Lower leg skin (tissue), 4 donors: ENCODE data around the gene CEP350. TPM values are rescaled to one million over a fixed set of nuclear protein-coding genes. Genes with fewer than 3 reads are reported as not detected.

Experiments used
- DNase-seq, 2 donors: peaks; one replicate each; pipeline ENCODE4 v3.0.0-alpha.2; 2019; ENCODE audit warnings: low spot score in 2 of 2
- H3K4me3 ChIP-seq: fragments of 200-600 bp; sonication (generic); 2 replicates; pipeline ENCODE4 v1.5.1; 2017; ENCODE audit warnings: mild to moderate bottlenecking, low read depth; ENCODE audit not compliant: poor library complexity, severe bottlenecking
- POLR2A ChIP-seq, 2 donors: fragments of 450-650 bp; IDR thresholded peaks; one replicate each; pipeline ENCODE4 v1.6.1; 2016 to 2017; ENCODE audit warnings: antibody characterized with exemption in 2 of 2, mild to moderate bottlenecking in 1 of 2, moderate library complexity in 1 of 2
- WGBS, 2 donors: methylation state at CpG; one replicate each; pipeline ENCODE4 v1.1.5; 2018; 5-methylcytosine and 5-hydroxymethylcytosine counted together
- intact Hi-C: fragments of 100-400 bp; cut with DNase I; formaldehyde crosslinking; loops from one replicate; pipeline ENCODE4 v1.15.0; 2023; ENCODE audit warnings: low total_unique reads
- total RNA-seq, 4 donors: library from RNA; depleted of rRNA; stranded (reverse); fragments of >200 nt; gene quantifications; one replicate each; pipeline ENCODE4 v1.1.0, GENCODE V29; 2016
- TF ChIP-seq, protein P1 (sequence below), 3 donors: fragments of 450-650 bp; IDR thresholded peaks; one replicate each; pipeline ENCODE4 v1.5.1; 2016; ENCODE audit warnings: antibody characterized with exemption in 3 of 3, mild to moderate bottlenecking in 3 of 3, moderate library complexity in 2 of 3

Gene CEP350
- total RNA-seq, 4 donors from 2014 or later, result 55.8 to 85.6 (median 59.9) TPM

DNA sequence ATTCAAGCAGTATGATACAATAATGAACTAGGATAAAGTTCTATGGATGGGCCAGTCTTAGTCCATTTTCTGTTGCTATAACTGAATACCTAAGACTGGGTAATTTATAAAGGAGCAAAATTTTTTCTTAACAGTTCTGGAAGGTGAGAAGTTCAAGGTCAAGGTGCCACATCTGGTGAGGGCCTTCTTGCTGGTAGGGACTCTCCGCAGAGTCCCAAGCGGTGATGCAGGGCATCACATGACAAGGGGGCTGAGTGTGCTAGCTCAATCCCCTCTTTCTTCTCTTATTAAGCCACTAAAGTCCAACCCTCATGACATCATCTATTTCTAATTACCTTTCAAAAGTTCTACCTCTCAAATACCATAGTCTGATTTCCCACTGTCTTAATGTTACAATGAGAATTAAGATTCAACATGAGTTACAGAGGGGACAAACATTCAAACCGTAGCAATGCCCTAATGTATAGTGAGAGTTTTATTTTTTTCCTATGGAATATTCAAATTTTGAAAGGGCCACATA, 107.9 kb downstream of the CEP350 start:
- H3K4me3 ChIP-seq, result no peak overlapping the region
- TF ChIP-seq, protein P1, sequence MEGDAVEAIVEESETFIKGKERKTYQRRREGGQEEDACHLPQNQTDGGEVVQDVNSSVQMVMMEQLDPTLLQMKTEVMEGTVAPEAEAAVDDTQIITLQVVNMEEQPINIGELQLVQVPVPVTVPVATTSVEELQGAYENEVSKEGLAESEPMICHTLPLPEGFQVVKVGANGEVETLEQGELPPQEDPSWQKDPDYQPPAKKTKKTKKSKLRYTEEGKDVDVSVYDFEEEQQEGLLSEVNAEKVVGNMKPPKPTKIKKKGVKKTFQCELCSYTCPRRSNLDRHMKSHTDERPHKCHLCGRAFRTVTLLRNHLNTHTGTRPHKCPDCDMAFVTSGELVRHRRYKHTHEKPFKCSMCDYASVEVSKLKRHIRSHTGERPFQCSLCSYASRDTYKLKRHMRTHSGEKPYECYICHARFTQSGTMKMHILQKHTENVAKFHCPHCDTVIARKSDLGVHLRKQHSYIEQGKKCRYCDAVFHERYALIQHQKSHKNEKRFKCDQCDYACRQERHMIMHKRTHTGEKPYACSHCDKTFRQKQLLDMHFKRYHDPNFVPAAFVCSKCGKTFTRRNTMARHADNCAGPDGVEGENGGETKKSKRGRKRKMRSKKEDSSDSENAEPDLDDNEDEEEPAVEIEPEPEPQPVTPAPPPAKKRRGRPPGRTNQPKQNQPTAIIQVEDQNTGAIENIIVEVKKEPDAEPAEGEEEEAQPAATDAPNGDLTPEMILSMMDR (IDR thresholded peaks at IDR 0.05), result no peak
- no peak for TF ChIP-seq POLR2A (IDR thresholded peaks at IDR 0.05)
- WGBS, 2 donors, result 95 to 97% methylated on average over 3 of the region's 3 CpGs
- DNase-seq, result no peak
- intact Hi-C loops, result no loop called here

DNA sequence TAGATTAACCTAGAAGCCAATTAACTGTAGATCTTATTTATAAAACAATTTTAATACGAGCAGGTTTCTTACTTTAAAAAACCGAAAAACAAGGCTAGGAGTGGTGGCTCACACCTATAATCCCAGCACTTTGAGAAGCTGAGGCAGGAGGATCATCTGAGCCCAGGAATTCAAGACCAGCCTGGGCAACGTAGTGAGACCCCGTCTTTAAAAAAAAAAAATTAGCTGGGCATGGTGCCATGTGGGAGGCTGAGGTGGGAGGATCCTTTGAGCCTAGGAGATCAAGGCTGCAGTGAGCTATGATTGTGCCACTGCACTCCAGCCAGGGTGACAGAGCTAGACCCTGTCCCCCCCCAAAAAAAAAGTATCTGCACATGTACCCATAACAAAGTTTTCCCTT, 110.8 kb downstream of the CEP350 start:
- TF ChIP-seq POLR2A (IDR thresholded peaks at IDR 0.05), result no peak
- TF ChIP-seq, protein P1 (IDR thresholded peaks at IDR 0.05), result no peak
- no peak overlapping the region for H3K4me3 ChIP-seq
- intact Hi-C loops, result no loop called here
- 96 to 97% methylated on average over 4 of the region's 4 CpGs for WGBS, 2 donors
- no peak for DNase-seq

DNA sequence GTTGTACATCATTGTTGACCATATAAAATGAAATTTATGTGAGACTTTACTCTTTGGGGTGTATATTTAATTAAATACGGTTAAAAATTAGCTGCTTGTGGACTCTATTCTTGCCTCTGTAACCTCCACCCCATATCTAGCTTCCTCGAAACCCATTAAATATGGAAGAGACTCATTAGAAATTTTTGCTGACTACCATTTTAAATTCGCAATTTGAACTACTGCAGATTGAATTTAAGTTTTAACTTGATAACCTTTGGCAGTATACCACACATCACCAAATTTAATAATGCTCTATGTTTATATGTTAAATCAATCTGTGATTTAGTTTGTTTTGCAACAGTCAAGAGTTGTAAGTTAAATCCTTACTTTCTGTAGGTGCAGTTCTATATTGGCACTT, 111.5 kb downstream of the CEP350 start:
- TF ChIP-seq POLR2A (IDR thresholded peaks at IDR 0.05), result no peak
- TF ChIP-seq, protein P1 (IDR thresholded peaks at IDR 0.05), result no peak
- 77 to 83% methylated on average over 3 of the region's 3 CpGs for WGBS, 2 donors
- intact Hi-C loops, result no loop called here
- DNase-seq, result no peak
- H3K4me3 ChIP-seq, result no peak overlapping the region

DNA sequence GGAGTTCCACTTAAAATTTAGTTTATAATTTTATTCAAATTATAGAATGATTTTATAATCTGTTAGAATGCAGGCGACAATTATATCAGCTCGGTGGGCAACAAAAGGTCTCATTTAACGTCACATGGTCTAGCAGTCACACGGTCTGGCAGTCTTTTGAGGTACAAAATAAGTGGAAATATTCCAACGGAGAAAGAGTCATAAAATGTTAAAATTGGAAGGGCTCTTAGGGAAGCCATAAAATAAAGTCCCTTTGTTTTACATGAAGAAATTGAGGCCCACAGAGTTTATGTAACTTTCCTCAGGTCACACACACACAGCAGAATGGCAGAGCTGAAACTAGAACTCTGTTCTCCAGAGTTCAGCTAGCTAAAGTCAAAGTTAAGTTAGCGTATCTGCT, 115.7 kb downstream of the CEP350 start:
- 78 to 79% methylated on average over 6 of the region's 6 CpGs for WGBS, 2 donors
- no peak overlapping the region for H3K4me3 ChIP-seq
- TF ChIP-seq POLR2A (IDR thresholded peaks at IDR 0.05), result no peak
- TF ChIP-seq, protein P1 (IDR thresholded peaks at IDR 0.05), result no peak
- intact Hi-C loops, result no loop called here
- no peak for DNase-seq

DNA sequence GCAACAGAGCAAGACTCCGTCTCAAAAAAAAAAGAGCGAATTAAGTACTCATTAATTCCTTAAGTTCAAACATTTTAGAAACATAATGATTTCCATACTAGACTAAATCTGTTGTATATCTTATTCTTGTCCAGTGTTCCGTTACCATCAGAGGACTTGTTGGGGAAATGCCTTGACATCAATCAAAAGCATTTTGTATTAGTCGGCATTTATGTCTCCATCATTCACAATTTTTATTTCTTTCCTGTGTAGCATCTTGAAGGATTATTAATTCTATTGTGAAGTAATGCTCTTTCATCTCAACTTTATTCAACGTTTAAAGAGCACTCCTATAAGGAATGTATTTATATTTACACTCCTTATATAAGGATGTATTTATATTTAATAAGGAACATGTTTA, 117.1 kb downstream of the CEP350 start:
- DNase-seq, result no peak
- intact Hi-C loops, result no loop called here
- 85 to 86% methylated on average over 5 of the region's 5 CpGs for WGBS, 2 donors
- TF ChIP-seq, protein P1 (IDR thresholded peaks at IDR 0.05), result no peak
- no peak for TF ChIP-seq POLR2A (IDR thresholded peaks at IDR 0.05)
- no peak overlapping the region for H3K4me3 ChIP-seq

DNA sequence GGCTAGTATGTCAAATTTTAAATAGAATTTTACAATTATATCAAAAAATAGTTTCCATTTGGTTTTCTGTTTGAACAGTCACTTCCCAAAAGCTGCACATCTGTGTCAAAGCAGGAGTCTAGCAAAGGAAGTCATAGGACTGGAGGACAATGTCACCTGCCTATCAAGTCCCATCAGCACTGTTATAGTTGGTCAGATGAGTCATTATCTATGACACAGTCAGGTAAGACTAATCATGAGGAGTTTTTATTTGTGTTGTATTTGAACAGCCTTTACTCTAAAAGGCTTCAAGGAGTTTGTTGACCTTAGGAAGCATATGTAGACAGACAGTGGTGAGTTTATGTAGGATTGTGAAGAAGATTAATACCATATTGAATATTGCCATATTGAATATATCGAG, 125.8 kb downstream of the CEP350 start:
- DNase-seq, result no peak
- no peak for TF ChIP-seq POLR2A (IDR thresholded peaks at IDR 0.05)
- TF ChIP-seq, protein P1 (IDR thresholded peaks at IDR 0.05), result no peak
- H3K4me3 ChIP-seq, result no peak overlapping the region
- WGBS, 2 donors, result 92 to 95% methylated on average over 1 of the region's 1 CpG
- intact Hi-C loops, result no loop called here
